Liver (tissue), 3 donors: ENCODE data around the gene CHN2.

Experiments used
- CTCF ChIP-seq: fragments of 150-350 bp; IDR thresholded peaks from 2 replicates; pipeline ENCODE4 v1.5.1; 2017; ENCODE audit warnings: improper control_type of control experiment, low read depth, low read length; ENCODE audit not compliant: missing input control
- REST ChIP-seq: IDR thresholded peaks from 2 replicates; pipeline ENCODE4 v1.6.1; 2016; ENCODE audit warnings: antibody characterized with exemption, mild to moderate bottlenecking
- SP1 ChIP-seq: IDR thresholded peaks from 2 replicates; pipeline ENCODE4 v1.6.1; 2018; ENCODE audit warnings: antibody characterized with exemption, mild to moderate bottlenecking
- TAF1 ChIP-seq: conservative IDR thresholded peaks from 2 replicates; pipeline ENCODE4 v1.6.1; 2016; ENCODE audit warnings: antibody characterized with exemption, mild to moderate bottlenecking
- YY1 ChIP-seq: IDR thresholded peaks from 2 replicates; pipeline ENCODE4 v1.6.1; 2016; ENCODE audit warnings: antibody characterized with exemption, mild to moderate bottlenecking
- donor health status: healthy.
- donor health status: healthy.

- TF ChIP-seq SP1 (no peak), CTCF (no peak), REST (no peak), TAF1 (no peak), YY1 (no peak)
These were observed 284.2 kb downstream of the CHN2 start for GRCh38 chr7:29478687-29479240.
